ENCODE results near the gene LIN9. TPM values are rescaled to one million over a fixed set of nuclear protein-coding genes. Genes with fewer than 3 reads are reported as not detected.

LIN9 gene
- total RNA-seq, 4 donors from 2014 or later: 3.6 to 5.9 (median 4.4) TPM

DNA sequence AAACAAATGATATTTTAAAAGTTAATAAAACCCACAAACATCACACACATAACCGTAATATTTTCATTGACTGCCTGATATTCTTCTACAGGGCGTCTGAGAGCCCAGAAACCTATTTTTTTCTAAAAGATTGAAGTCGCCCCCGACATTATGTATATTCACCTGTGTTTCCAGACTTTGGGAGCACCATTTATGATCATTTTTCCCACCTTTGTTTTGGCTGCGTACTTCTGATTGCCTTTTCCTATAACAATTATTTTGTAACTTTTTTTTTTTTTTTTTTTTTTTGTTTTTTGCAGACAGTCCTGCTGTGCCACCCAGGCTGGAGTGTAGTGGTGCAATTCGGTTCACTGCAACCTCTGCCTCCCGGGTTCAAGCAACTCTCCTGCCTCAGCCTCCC lies 121.6 kb downstream of the LIN9 start:
- H3K4me1 ChIP-seq: peaks cover 39% of the 10 kb centered on the region
- DNase-seq (ENCODE audit: low spot score in 2 of 2): no peak
- TF ChIP-seq POLR2AphosphoS5 (IDR thresholded peaks at IDR 0.05) (no peak), EP300 (IDR thresholded peaks at IDR 0.05) (no peak), CTCF (IDR thresholded peaks at IDR 0.05) (no peak), POLR2A (IDR thresholded peaks at IDR 0.05) (no peak)
- H3K9me3 ChIP-seq: no peaks in the 10 kb centered on the region
- H3K4me3 ChIP-seq: peak overlapping the region; percentile 93
- 91% methylated on average over 7 of the region's 7 CpGs for WGBS
- H3K27ac ChIP-seq: no peak overlapping the region
- no peaks in the 10 kb centered on the region for H3K36me3 ChIP-seq
- no peaks in the 10 kb centered on the region for H3K27me3 ChIP-seq

- Histone ChIP-seq H3K27me3 (no peaks in the 10 kb centered on the region), H3K4me1 (peaks cover 43% of the 10 kb centered on the region), H3K36me3 (no peaks in the 10 kb centered on the region), H3K4me3 (peak overlapping the region; percentile 93), H3K9me3 (no peaks in the 10 kb centered on the region), H3K27ac (peak overlapping the region; percentile 98)
- TF ChIP-seq POLR2AphosphoS5 (IDR thresholded peaks at IDR 0.05): no peak
- no peak for TF ChIP-seq EP300 (IDR thresholded peaks at IDR 0.05)
- no peak for TF ChIP-seq CTCF (IDR thresholded peaks at IDR 0.05)
- TF ChIP-seq POLR2A (IDR thresholded peaks at IDR 0.05): no peak
- 21% methylated on average over 6 of the region's 10 CpGs for WGBS
- no peak for DNase-seq (ENCODE audit: low spot score in 2 of 2)
These were observed 122.0 kb downstream of the LIN9 start for GRCh38 chr1:226187019-226187322.

DNA sequence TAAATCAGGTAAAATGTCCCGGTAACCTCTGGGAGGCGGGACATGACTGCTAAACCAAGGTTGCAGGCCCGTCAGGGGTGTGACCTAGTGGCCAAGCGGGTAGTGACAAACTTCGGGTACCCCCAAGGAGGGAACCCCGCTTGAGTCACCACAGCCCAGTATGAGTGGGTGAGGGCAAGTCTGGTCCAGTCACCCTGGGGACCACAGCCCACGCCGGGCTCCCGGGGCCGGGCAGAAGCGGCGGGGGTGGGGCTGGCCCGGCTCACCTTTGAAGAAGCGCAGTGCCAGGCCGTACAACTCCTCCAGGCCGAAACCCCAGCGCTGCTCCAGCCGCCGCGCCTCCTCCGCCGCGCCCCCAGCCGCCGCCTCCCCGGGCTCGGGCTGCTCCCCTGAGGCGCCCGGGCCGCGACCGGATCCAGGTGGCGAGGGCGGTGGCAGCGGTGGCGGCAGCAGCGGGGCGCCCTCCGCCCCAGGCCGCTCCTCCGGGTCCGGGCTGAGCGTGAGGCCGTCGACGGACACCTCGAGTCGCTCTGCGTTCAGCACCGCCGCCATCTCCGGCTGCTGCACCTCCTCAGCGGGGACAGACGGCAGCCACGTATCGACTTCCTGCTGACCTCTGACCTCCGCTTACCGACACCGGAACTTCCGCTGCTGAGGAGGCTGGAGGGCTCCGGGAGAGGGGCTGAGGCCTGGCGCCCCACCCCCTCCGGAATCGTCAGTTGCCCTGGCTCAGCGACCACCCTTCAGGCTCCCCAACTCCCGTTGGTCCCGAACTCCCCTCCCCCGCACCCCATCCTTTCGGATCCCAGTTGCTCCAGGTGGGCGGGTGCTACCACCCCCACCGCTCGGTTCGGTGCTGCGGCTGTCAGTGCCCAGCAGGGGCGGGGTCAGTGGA lies 122.6 kb downstream of the LIN9 start, which contains the start of gene ACBD3:
TSS of gene ACBD3 (minus strand) at position 618 of the 895 bp plus-strand sequence. CDS start at position 552, 66 bp downstream.
- TF ChIP-seq POLR2A (IDR thresholded peaks at IDR 0.05) (peak; percentile 52 to 91), POLR2AphosphoS5 (IDR thresholded peaks at IDR 0.05) (peak; percentile 63 to 78 (median 68)), CTCF (IDR thresholded peaks at IDR 0.05) (no peak)
- no peaks in the 10 kb centered on the region for H3K27me3 ChIP-seq
- DNase-seq (ENCODE audit: low spot score in 2 of 2): peak; percentile 92
- H3K27ac ChIP-seq: peak within 1 kb of the TSS; percentile 98
- H3K9me3 ChIP-seq: no peaks in the 10 kb centered on the region
- H3K4me1 ChIP-seq: peaks cover 48% of the 10 kb centered on the region
- peak within 1 kb of the TSS; percentile 93 for H3K4me3 ChIP-seq
- no peaks in the 10 kb centered on the region for H3K36me3 ChIP-seq
- 0% methylated on average over 37 of the region's 75 CpGs for WGBS

DNA sequence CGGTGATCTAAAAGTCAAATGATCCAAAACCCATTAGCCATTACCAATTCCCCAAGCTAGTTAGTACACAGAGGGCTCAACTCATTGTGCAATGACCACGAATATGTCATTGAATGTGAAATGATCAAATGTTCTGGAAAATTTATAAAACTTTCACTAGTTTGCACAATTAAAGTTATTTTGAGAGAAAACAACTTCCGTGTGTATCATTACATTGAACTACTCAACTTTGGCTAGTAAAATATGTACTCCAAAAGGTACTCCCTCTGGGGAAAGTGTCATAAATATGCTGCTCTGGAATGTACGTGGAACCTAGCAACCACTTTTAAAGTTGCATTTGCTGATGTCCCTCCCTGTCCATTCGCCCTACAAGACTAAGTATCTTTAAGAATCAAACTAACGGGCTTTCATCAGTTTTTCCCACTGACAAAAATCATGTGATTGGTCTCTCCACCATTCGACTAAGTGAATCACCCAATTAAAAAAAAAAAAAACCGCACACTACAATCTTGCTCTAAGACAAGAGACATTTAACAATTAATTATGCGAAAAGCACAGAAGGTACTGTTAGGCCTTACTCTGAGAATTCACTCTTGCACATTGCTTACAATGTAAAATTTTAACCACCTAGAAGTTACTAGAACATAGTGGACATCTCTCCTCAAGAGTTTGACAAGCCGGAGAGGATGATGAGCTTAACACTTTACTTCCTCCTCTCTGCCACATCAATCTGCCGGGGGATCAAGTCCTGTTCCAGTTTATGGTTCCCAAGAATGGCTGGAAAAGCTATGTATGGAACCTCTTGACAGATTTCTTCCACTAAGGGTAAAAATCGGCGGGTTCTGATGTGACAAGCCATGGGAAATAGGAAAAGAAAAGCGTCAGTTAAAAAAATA lies 123.6 kb downstream of the LIN9 start:
- no peak for TF ChIP-seq POLR2AphosphoS5 (IDR thresholded peaks at IDR 0.05)
- TF ChIP-seq POLR2A (IDR thresholded peaks at IDR 0.05): no peak
- no peak for TF ChIP-seq EP300 (IDR thresholded peaks at IDR 0.05)
- TF ChIP-seq CTCF (IDR thresholded peaks at IDR 0.05): no peak
- DNase-seq (ENCODE audit: low spot score in 2 of 2): no peak
- WGBS: 17% methylated on average over 14 of the region's 14 CpGs
- Histone ChIP-seq H3K27me3 (no peaks in the 10 kb centered on the region), H3K36me3 (peaks cover 3% of the 10 kb centered on the region), H3K4me3 (peak overlapping the region; percentile 93), H3K4me1 (peaks cover 58% of the 10 kb centered on the region), H3K9me3 (no peaks in the 10 kb centered on the region), H3K27ac (peak overlapping the region; percentile 98)

All from suprapubic skin (tissue), 4 donors.